Measurements from ENCODE around the gene FRS2. TPM values are rescaled to one million over a fixed set of nuclear protein-coding genes. Genes with fewer than 3 reads are reported as not detected.

FRS2 gene
- total RNA-seq, 1 experiment from 2014 or later, result 33.7 TPM

DNA sequence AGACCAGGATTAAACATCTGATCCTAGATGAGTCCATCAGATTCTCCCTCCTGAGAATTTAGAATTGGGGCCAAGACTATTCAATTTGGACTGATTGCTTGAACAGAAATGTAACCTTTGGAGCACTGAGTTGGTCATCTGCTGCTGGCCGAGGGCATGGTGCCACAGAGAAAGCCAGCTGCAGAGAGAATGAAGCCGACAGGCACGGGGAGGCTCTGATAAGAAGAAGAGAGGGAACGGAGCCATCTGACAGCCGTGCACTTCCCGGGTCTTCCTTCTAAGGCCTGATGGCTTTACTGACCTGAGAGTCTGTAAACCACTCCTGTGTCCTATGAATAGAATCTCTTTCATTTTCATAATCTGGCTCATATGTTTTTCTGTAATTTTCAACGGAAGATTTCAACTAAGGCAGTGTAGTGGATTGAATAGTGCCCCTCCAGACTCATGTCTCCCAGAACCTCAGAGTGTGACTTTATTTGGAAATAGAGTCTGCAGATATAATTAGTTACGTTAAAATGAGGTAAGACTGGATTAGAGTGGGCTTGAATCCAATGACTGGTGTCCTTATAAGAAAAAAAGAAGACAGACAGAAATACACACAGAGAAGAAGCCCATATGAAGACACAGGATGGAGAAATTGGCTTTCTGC, 39.1 kb upstream of the FRS2 start:
- Histone ChIP-seq H2AK5ac (ENCODE audit: insufficient read length, low read length) (no peak overlapping the region), H2BK5ac (ENCODE audit: insufficient read length, low read length) (no peak overlapping the region), H4K20me1 (ENCODE audit: control insufficient read depth, insufficient read depth, insufficient read length) (peaks cover 2% of the 10 kb centered on the region), H3K4me1 (ENCODE audit: insufficient read depth, low read length) (no peaks in the 10 kb centered on the region), H3K23me2 (ENCODE audit: insufficient read length, low read depth, low read length, poor library complexity, severe bottlenecking) (no peaks in the 10 kb centered on the region), H3K27ac (ENCODE audit: insufficient read length, low read depth, low read length) (no peak overlapping the region), H3K4ac (ENCODE audit: low read depth, low read length) (no peak overlapping the region), H2AFZ (ENCODE audit: low read length) (no peak overlapping the region), H3K4me2 (ENCODE audit: insufficient read depth, insufficient read length, low read length) (no peak overlapping the region), H2BK120ac (ENCODE audit: low read depth, low read length, poor library complexity, severe bottlenecking) (no peak overlapping the region), H3K9me3 (ENCODE audit: control insufficient read depth, low read depth, low read length) (no peaks in the 10 kb centered on the region), H4K8ac (replicated peaks; ENCODE audit: insufficient read length, low read depth, low read length) (no peak overlapping the region), H4K5ac (ENCODE audit: insufficient read length, low read depth, low read length) (no peak overlapping the region), H3K14ac (ENCODE audit: insufficient read depth, low read length) (no peak overlapping the region), H3T11ph (ENCODE audit: low read length) (no peak overlapping the region), H4K91ac (ENCODE audit: insufficient read length, low read depth, low read length) (no peak overlapping the region), H2BK12ac (ENCODE audit: insufficient read length, low read depth, low read length) (no peak overlapping the region), H3K27me3 (ENCODE audit: insufficient read depth, low read length) (no peaks in the 10 kb centered on the region), H3K79me1 (ENCODE audit: insufficient read depth, low read depth, low read length, poor library complexity, severe bottlenecking) (no peaks in the 10 kb centered on the region), H3K23ac (ENCODE audit: insufficient read length, low read depth, low read length) (no peak overlapping the region), H3K79me2 (ENCODE audit: insufficient read depth, low read length) (no peaks in the 10 kb centered on the region), H3K18ac (ENCODE audit: insufficient read length, low read depth, low read length) (no peak overlapping the region), H3K9ac (ENCODE audit: extremely low read depth, insufficient read length, low read length) (no peak overlapping the region), H2BK15ac (ENCODE audit: low read depth, low read length) (no peak overlapping the region), H2BK20ac (ENCODE audit: low read depth, low read length, poor library complexity, severe bottlenecking) (no peak overlapping the region), H3K56ac (ENCODE audit: insufficient read length, low read depth, low read length) (no peak overlapping the region)
- DNase-seq, result no peak
- no peaks in the 10 kb centered on the region; a peak in 1 of 7 replicates for H3K36me3 Mint-ChIP-seq (ENCODE audit: insufficient read depth in 1 of 3, low read depth in 3 of 3)
- WGBS (ENCODE audit: extremely low coverage, insufficient read length, low lambda C conversion rate), result no CpG with 5 or more reads among the region's 8 CpGs
- no peak overlapping the region for H3K27ac Mint-ChIP-seq
- no peak overlapping the region for H3K4me3 Mint-ChIP-seq
- no peaks in the 10 kb centered on the region; a peak in 1 of 5 replicates for H3K9me3 Mint-ChIP-seq
- H3K4me1 Mint-ChIP-seq, result peaks cover 0 to 7% of the 10 kb centered on the region in 2 experiments; a peak in 2 of 4 replicates
- TF ChIP-seq CTCF (conservative IDR thresholded peaks at IDR 0.05), result no peak
- no peaks in the 10 kb centered on the region for H3K27me3 Mint-ChIP-seq (ENCODE audit: low read depth)
